ENCODE measurements around the gene AMH. TPM values are rescaled to one million over a fixed set of nuclear protein-coding genes. Genes with fewer than 3 reads are reported as not detected.

AMH gene
- total RNA-seq, 1 experiment from 2014 or later, result 5.0 TPM

- Mint-ChIP-seq H3K36me3 (ENCODE audit: insufficient read depth, unreplicated experiment) (peaks cover 82% of the 10 kb centered on the region), H3K27ac (ENCODE audit: unreplicated experiment) (no peak overlapping the region), H3K27me3 (ENCODE audit: unreplicated experiment) (no peaks in the 10 kb centered on the region), H3K4me3 (ENCODE audit: low read depth, unreplicated experiment) (peak overlapping the region; percentile 78), H3K4me1 (ENCODE audit: low read depth, unreplicated experiment) (peaks cover 24% of the 10 kb centered on the region), H3K9me3 (ENCODE audit: low read depth, unreplicated experiment) (no peaks in the 10 kb centered on the region)
- CTCF ChIA-PET, result interaction anchor here (0.5 to 1.1 kb wide), 4 partner anchors 27 to 80 kb away, joined by 3 to 6 read pairs (median 4); no protein-coding TSS in a partner anchor
- no TSS peak for BruUV-seq (replicated peaks)
- peak; percentile 28 for DNase-seq
- TF ChIP-seq CTCF (IDR thresholded peaks at IDR 0.05; ENCODE audit: unreplicated experiment), result no peak
- intact Hi-C loops (cut with micrococcal nuclease; ENCODE audit: unreplicated experiment), result loop anchor here (5.0 to 10.0 kb wide), 2 partner anchors 37 to 81 kb away; partner anchors contain the start of gene AP3D1
Measured at GRCh38 chr19:2235381-2236063, 13.6 kb upstream of the AMH start.

GRCh38 chr19:2236064-2236313, 13.1 kb upstream of the AMH start:
- TF ChIP-seq CTCF (IDR thresholded peaks at IDR 0.05; ENCODE audit: unreplicated experiment), result no peak
- no peak for DNase-seq
- H3K36me3 Mint-ChIP-seq (ENCODE audit: insufficient read depth, unreplicated experiment), result peaks cover 78% of the 10 kb centered on the region
- H3K27me3 Mint-ChIP-seq (ENCODE audit: unreplicated experiment), result no peaks in the 10 kb centered on the region
- peaks cover 29% of the 10 kb centered on the region for H3K4me1 Mint-ChIP-seq (ENCODE audit: low read depth, unreplicated experiment)
- no peaks in the 10 kb centered on the region for H3K9me3 Mint-ChIP-seq (ENCODE audit: low read depth, unreplicated experiment)
- intact Hi-C loops (cut with micrococcal nuclease; ENCODE audit: unreplicated experiment), result loop anchor here (5.0 to 10.0 kb wide), 2 partner anchors 36 to 81 kb away; partner anchors contain the start of gene AP3D1
- H3K4me3 Mint-ChIP-seq (ENCODE audit: low read depth, unreplicated experiment), result peak overlapping the region; percentile 78
- peak overlapping the region; percentile 90 for H3K27ac Mint-ChIP-seq (ENCODE audit: unreplicated experiment)
- CTCF ChIA-PET, result interaction anchor here (0.8 to 1.1 kb wide), 3 partner anchors 26 to 80 kb away, joined by 4 to 6 read pairs (median 4); no protein-coding TSS in a partner anchor
- BruUV-seq (replicated peaks), result no TSS peak

DNA sequence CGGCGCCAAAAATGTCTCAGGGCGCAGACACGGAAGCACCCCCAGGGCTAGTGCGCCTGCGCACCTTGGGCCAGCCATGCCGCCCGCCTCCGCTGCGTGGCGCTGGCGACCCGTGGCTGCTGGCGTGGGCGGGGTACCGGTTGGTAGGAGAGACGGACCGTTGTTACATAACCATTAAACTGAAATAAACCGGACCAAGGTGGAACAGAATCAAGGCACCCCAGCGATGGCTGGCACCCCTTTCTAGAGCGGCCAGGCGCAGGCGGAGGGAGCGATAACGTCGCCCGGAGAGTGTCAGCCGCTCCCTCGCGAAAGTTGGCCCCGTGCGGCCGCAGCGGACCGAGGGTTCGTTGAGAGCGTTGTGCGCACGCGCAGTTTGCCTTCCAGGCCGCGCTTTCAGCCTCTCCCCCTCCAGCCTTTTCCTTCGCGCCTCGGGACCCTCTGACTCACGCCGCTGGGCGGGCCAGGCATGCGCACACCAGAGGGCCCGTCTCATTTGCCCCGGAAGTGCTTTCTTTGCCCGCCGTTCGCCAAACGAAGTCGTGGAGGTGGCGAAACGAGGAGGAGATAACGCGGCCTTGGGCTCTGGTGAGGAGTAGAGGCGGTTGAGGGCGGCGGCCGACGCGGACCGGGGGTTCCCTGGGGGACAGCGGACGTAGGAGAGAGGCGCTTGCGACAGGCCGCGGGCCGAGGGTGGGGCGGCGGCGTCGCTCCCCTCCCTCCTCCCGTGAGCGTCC, 12.6 kb upstream of the AMH start, which contains the start of the genes PLEKHJ1 and SF3A2:
Gene PLEKHJ1, minus strand, starts transcription at position 16 of the 737 bp plus-strand sequence. CDS start 81 bp downstream, outside the sequence.
Gene SF3A2, plus strand, starts transcription at position 511 of the 737 bp plus-strand sequence. CDS start 6,595 bp downstream, outside the sequence.
- H3K27ac Mint-ChIP-seq (ENCODE audit: unreplicated experiment), result peak within 1 kb of the TSS; percentile 90
- DNase-seq, result peak; percentile 93
- peak within 1 kb of the TSS; percentile 78 for H3K4me3 Mint-ChIP-seq (ENCODE audit: low read depth, unreplicated experiment)
- CTCF ChIA-PET, result no interaction called here
- H3K9me3 Mint-ChIP-seq (ENCODE audit: low read depth, unreplicated experiment), result no peaks in the 10 kb centered on the region
- H3K36me3 Mint-ChIP-seq (ENCODE audit: insufficient read depth, unreplicated experiment), result peaks cover 73% of the 10 kb centered on the region
- intact Hi-C loops (cut with micrococcal nuclease; ENCODE audit: unreplicated experiment), result loop anchor here (5.0 to 10.0 kb wide), 2 partner anchors 36 to 82 kb away; partner anchors contain the start of gene AP3D1
- H3K4me1 Mint-ChIP-seq (ENCODE audit: low read depth, unreplicated experiment), result peaks cover 33% of the 10 kb centered on the region
- TF ChIP-seq CTCF (IDR thresholded peaks at IDR 0.05; ENCODE audit: unreplicated experiment), result peak; percentile 87
- H3K27me3 Mint-ChIP-seq (ENCODE audit: unreplicated experiment), result no peaks in the 10 kb centered on the region
- BruUV-seq (replicated peaks), result no TSS peak

DNA sequence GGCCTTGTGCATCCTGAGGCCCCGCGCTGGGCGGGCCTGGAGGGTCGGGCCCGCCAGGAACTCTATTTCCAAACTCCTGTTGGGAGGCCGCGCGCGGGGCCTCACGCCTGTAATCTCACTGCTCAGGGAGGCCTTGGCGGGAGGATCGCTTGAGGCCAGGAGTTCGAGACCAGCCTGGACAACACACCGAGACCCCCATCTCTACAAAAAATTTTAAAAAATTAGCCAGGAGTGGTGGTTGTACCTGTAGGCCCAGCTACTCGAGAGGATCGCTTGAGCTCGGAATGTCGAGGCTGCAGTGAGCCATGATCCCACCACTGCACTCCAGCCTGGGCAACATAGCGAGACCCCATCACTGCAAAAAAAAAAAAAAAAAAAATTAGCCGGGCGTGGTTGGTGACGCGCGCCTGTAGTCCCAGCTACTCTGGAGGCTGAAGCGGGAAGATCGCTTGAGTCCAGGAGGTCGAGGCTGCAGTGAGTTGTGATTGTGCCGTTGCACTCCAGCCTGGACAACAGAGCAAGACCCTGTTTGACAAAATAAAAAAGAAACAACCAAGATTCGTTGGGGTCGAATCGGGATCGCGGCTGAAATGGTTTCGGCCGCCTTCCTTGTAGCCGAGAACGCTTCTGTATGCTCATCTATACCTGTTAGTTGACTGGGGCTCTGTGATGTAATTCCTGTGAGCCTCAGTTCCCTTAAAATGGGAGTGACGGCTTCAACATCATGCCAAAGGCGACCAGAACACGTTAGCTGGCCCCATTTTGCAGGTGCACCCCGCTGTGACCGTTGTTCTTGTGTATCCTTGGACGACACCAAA, 11.9 kb upstream of the AMH start:
- Mint-ChIP-seq H3K27me3 (ENCODE audit: unreplicated experiment) (no peaks in the 10 kb centered on the region), H3K36me3 (ENCODE audit: insufficient read depth, unreplicated experiment) (peaks cover 69% of the 10 kb centered on the region), H3K27ac (ENCODE audit: unreplicated experiment) (peak overlapping the region; percentile 90), H3K9me3 (ENCODE audit: low read depth, unreplicated experiment) (no peaks in the 10 kb centered on the region), H3K4me3 (ENCODE audit: low read depth, unreplicated experiment) (peak overlapping the region; percentile 78), H3K4me1 (ENCODE audit: low read depth, unreplicated experiment) (peaks cover 36% of the 10 kb centered on the region)
- TF ChIP-seq CTCF (IDR thresholded peaks at IDR 0.05; ENCODE audit: unreplicated experiment), result no peak
- CTCF ChIA-PET, result interaction anchor here (1.1 kb wide), 1 partner anchor 81 kb away, joined by 3 read pairs; no protein-coding TSS in a partner anchor
- intact Hi-C loops (cut with micrococcal nuclease; ENCODE audit: unreplicated experiment), result loop anchor here (5.0 to 10.0 kb wide), 2 partner anchors 35 to 82 kb away; partner anchors contain the start of gene AP3D1
- TSS peak; percentile 49 for BruUV-seq (replicated peaks)
- DNase-seq, result no peak

Data from Calu3 (cell line).